Neural crest cell (in vitro differentiated cells): ENCODE results near the gene MPST. TPM values are rescaled to one million over a fixed set of nuclear protein-coding genes. Genes with fewer than 3 reads are reported as not detected.
"Not testable (repeated sequence)": the region's sequence is repeated elsewhere in the genome, so short reads cannot be mapped to it uniquely, and the experiment has no call there.

Source experiments
- DNase-seq: peaks from one replicate; pipeline ENCODE4 v3.0.0; 2021; ENCODE audit warnings: low read depth, mixed read lengths, low spot score
- H3K27ac Mint-ChIP-seq: one replicate; pipeline ENCODE4 v1.8.0; 2021; ENCODE audit warnings: mild to moderate bottlenecking, mixed read lengths; ENCODE audit not compliant: unreplicated experiment
- H3K27me3 Mint-ChIP-seq: 2 replicates; pipeline ENCODE4 v1.8.0; 2021; ENCODE audit warnings: low read depth, mild to moderate bottlenecking, mixed read lengths
- H3K36me3 Mint-ChIP-seq: 2 replicates; pipeline ENCODE4 v1.8.0; 2021; ENCODE audit warnings: low read depth, mild to moderate bottlenecking, mixed read lengths
- H3K4me1 Mint-ChIP-seq: 2 replicates; pipeline ENCODE4 v1.8.0; 2021; ENCODE audit warnings: mixed read lengths
- H3K4me3 Mint-ChIP-seq: one replicate; pipeline ENCODE4 v1.8.0; 2021; ENCODE audit warnings: mild to moderate bottlenecking, mixed read lengths
- H3K9me3 Mint-ChIP-seq: 2 replicates; pipeline ENCODE4 v1.8.0; 2021; ENCODE audit warnings: mixed read lengths
- total RNA-seq: library from RNA; stranded (reverse); gene quantifications from 2 replicates; pipeline ENCODE4 v1.2.1, GENCODE V29; 2021
- TF ChIP-seq, protein P1 (sequence below): fragments of 200-600 bp; sonication (generic); conservative IDR thresholded peaks from 2 replicates; pipeline ENCODE4 v1.5.0; 2021; ENCODE audit warnings: antibody characterized with exemption, mild to moderate bottlenecking

MPST gene
- total RNA-seq, 1 donor from 2014 or later = 103 TPM

GRCh38 chr22:36988075-36988832, 31.3 kb upstream of the MPST start:
- Mint-ChIP-seq H3K36me3 (no peaks in the 10 kb centered on the region), H3K4me3 (no peak overlapping the region), H3K27ac (no peak overlapping the region), H3K27me3 (peaks cover 50% of the 10 kb centered on the region), H3K4me1 (no peaks in the 10 kb centered on the region), H3K9me3 (peaks cover 12% of the 10 kb centered on the region)
- TF ChIP-seq, protein P1, sequence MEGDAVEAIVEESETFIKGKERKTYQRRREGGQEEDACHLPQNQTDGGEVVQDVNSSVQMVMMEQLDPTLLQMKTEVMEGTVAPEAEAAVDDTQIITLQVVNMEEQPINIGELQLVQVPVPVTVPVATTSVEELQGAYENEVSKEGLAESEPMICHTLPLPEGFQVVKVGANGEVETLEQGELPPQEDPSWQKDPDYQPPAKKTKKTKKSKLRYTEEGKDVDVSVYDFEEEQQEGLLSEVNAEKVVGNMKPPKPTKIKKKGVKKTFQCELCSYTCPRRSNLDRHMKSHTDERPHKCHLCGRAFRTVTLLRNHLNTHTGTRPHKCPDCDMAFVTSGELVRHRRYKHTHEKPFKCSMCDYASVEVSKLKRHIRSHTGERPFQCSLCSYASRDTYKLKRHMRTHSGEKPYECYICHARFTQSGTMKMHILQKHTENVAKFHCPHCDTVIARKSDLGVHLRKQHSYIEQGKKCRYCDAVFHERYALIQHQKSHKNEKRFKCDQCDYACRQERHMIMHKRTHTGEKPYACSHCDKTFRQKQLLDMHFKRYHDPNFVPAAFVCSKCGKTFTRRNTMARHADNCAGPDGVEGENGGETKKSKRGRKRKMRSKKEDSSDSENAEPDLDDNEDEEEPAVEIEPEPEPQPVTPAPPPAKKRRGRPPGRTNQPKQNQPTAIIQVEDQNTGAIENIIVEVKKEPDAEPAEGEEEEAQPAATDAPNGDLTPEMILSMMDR = no peak
- no peak for DNase-seq

DNA sequence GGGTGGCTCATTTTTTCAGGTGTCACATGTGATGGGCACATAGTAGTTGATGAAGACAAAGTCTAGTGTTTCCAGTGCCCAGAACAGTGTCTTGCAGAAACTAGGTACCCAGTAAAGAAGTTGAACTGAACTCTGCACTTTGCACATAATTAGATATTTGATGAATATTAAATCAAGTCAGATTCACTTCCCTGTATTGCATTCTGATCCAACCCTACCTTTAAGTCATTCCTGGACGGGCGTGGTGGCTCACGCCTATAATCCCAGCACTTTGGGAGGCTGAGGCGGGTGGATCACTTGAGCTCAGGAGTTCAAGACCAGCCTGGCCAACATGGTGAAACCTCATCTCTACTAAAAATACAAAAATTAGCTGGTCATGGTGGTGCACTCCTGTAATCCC, 30.5 kb upstream of the MPST start:
- not testable (repeated sequence) for H3K36me3 Mint-ChIP-seq, H3K4me1 Mint-ChIP-seq, H3K4me3 Mint-ChIP-seq, DNase-seq, H3K27ac Mint-ChIP-seq
- peaks cover 12% of the 10 kb centered on the region for H3K9me3 Mint-ChIP-seq
- H3K27me3 Mint-ChIP-seq = peaks cover 50% of the 10 kb centered on the region

GRCh38 chr22:36990457-36990856, 29.1 kb upstream of the MPST start:
- Mint-ChIP-seq H3K27me3 (peaks cover 55% of the 10 kb centered on the region), H3K36me3 (no peaks in the 10 kb centered on the region), H3K9me3 (peaks cover 9% of the 10 kb centered on the region), H3K4me3 (no peak overlapping the region), H3K27ac (no peak overlapping the region), H3K4me1 (no peaks in the 10 kb centered on the region)
- TF ChIP-seq, protein P1 = no peak
- DNase-seq = no peak

- Mint-ChIP-seq H3K4me1 (no peaks in the 10 kb centered on the region), H3K36me3 (no peaks in the 10 kb centered on the region), H3K27me3 (peaks cover 53% of the 10 kb centered on the region), H3K27ac (no peak overlapping the region), H3K9me3 (peaks cover 2% of the 10 kb centered on the region), H3K4me3 (no peak overlapping the region)
- DNase-seq = no peak
- TF ChIP-seq, protein P1 = no peak
These were observed 28.3 kb upstream of the MPST start for GRCh38 chr22:36991206-36991605.

DNA sequence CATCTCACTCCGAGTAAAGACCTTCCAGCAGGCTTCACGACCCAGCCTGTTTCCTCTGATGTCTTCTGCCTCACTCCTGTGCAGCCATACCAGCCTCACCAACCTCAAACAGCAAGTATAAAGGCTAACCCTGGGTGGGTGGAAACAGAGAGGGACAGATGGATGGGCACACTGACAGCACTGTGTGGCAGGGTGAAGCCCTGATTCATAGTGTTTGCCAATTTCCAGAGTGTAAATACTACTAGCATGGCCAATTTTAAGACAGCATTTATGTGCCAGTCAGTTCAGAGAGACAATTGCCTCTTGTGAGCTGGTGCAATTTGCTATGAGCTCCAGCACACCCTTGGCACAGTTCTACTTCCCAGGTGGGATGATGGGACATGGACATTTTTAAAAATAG, 21.8 kb upstream of the MPST start:
- H3K9me3 Mint-ChIP-seq = no peaks in the 10 kb centered on the region
- no peak overlapping the region for H3K4me3 Mint-ChIP-seq
- H3K4me1 Mint-ChIP-seq = no peaks in the 10 kb centered on the region
- H3K27me3 Mint-ChIP-seq = peaks cover 12% of the 10 kb centered on the region
- TF ChIP-seq, protein P1 = no peak
- no peak overlapping the region for H3K27ac Mint-ChIP-seq
- H3K36me3 Mint-ChIP-seq = no peaks in the 10 kb centered on the region
- DNase-seq = no peak

DNA sequence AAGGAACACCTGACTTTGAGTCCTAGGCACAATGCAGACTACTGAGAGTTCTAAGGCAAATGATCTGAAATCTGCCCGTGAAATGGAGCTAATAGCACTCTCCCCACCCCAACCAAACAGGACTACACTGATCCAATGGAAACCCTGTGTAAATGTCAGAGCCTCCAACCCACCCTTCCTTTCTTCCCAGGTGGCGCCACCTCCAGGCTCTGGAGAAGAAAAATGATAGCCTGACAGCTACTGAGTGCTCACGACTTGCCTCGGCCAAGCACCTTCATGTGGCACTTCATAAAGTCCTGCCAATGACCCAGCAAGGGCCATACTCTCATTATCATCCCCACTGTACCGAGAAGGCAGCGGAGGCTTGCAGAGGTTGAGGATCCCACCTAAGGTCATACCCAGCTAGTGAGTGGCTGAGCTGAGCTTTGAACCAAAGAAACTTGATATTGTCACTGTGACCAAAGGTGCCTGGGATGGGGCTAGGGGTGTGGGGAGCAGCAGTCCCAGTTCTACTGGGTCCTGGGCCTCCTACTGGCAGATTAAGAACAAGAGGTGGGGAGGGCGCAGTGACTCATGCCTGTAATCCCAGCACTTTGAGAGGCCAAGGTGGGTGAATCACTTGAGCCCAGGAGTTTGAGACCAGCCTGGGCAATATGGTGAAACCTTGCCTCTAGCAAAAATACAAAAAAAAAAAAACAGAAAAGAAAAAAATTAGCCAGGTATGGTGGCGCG, 20.8 kb upstream of the MPST start:
- no peaks in the 10 kb centered on the region for H3K4me1 Mint-ChIP-seq
- TF ChIP-seq, protein P1 = no peak
- no peak overlapping the region for H3K4me3 Mint-ChIP-seq
- H3K27me3 Mint-ChIP-seq = peaks cover 12% of the 10 kb centered on the region
- H3K36me3 Mint-ChIP-seq = no peaks in the 10 kb centered on the region
- H3K9me3 Mint-ChIP-seq = no peaks in the 10 kb centered on the region
- H3K27ac Mint-ChIP-seq = no peak overlapping the region
- no peak for DNase-seq
